GM19455 (cell line): ENCODE data around the gene CEP126.
"Not testable (repeated sequence)": the region's sequence is repeated elsewhere in the genome, so short reads cannot be mapped to it uniquely, and the experiment has no call there.

Experiments used
- ATAC-seq: cut with Tn5 transposase; IDR thresholded peaks from one replicate; pipeline ENCODE4 v1.9.1; 2021; ENCODE audit not compliant: unreplicated experiment

CEP126 gene

GRCh38 chr11:101931692-101932091, 16.9 kb downstream of the CEP126 start:
- ATAC-seq = no peak

GRCh38 chr11:101940901-101941520, 26.2 kb downstream of the CEP126 start:
- ATAC-seq = no peak

GRCh38 chr11:101944923-101945322, 30.1 kb downstream of the CEP126 start:
- no peak for ATAC-seq

GRCh38 chr11:101945448-101945847, 30.6 kb downstream of the CEP126 start:
- no peak for ATAC-seq

GRCh38 chr11:101949680-101950220, 34.9 kb downstream of the CEP126 start:
- ATAC-seq = no peak

- no peak for ATAC-seq
Observed at GRCh38 chr11:101955278-101955677, 40.5 kb downstream of the CEP126 start.

- no peak for ATAC-seq
Observed at GRCh38 chr11:101955701-101956100, 40.9 kb downstream of the CEP126 start.

- no peak for ATAC-seq
Observed at GRCh38 chr11:101960231-101960630, 45.4 kb downstream of the CEP126 start.

GRCh38 chr11:101964200-101964599, 49.4 kb downstream of the CEP126 start:
- ATAC-seq = not testable (repeated sequence)

GRCh38 chr11:101974255-101974654, 59.4 kb downstream of the CEP126 start:
- no peak for ATAC-seq

- ATAC-seq = no peak
Observed at GRCh38 chr11:101974771-101975170, 60.0 kb downstream of the CEP126 start.

- no peak for ATAC-seq
Observed at GRCh38 chr11:101975734-101976133, 60.9 kb downstream of the CEP126 start.

- no peak for ATAC-seq
Observed at GRCh38 chr11:101987370-101987769, 72.6 kb downstream of the CEP126 start.

GRCh38 chr11:101993172-101993571, 78.4 kb downstream of the CEP126 start:
- no peak for ATAC-seq

- not testable (repeated sequence) for ATAC-seq
Observed at GRCh38 chr11:101994052-101994469, 79.3 kb downstream of the CEP126 start.

- ATAC-seq = no peak
Observed at GRCh38 chr11:101996111-101996510, 81.3 kb downstream of the CEP126 start.

GRCh38 chr11:102001657-102002338, 87.0 kb downstream of the CEP126 start:
- ATAC-seq = no peak

GRCh38 chr11:102004220-102004619, 89.4 kb downstream of the CEP126 start:
- ATAC-seq = no peak

GRCh38 chr11:102005306-102005705, 90.5 kb downstream of the CEP126 start:
- no peak for ATAC-seq

GRCh38 chr11:102006835-102007566, 92.2 kb downstream of the CEP126 start:
- ATAC-seq = no peak

- peak; percentile 80 for ATAC-seq
Observed at GRCh38 chr11:102007567-102008437, 93.0 kb downstream of the CEP126 start.
